ENCODE data around the gene CFAP46.
"Not testable (repeated sequence)": the region's sequence is repeated elsewhere in the genome, so short reads cannot be mapped to it uniquely, and the experiment has no call there.

The CFAP46 gene

GRCh38 chr10:132961787-132962622 is 19.6 kb upstream of the CFAP46 start:
- no CpG with 5 or more reads among the region's 41 CpGs for WGBS (ENCODE audit: insufficient coverage, insufficient read length)
- Histone ChIP-seq H3K27ac (ENCODE audit: low read length) (no peak overlapping the region), H3K36me3 (ENCODE audit: control insufficient read depth, insufficient read depth, low read length) (no peaks in the 10 kb centered on the region), H3K4me3 (ENCODE audit: low read length) (peak overlapping the region; percentile 15; the same call in 1 of the 2 replicates), H3K9me3 (ENCODE audit: control insufficient read depth, insufficient read depth, low read length) (no peaks in the 10 kb centered on the region; the same call in 1 of the 2 replicates), H3K27me3 (ENCODE audit: control insufficient read depth, insufficient read depth, low read length) (no peaks in the 10 kb centered on the region), H3K4me1 (ENCODE audit: control insufficient read depth, insufficient read depth, low read length) (peaks cover 5% of the 10 kb centered on the region)
- peak; percentile 84 for DNase-seq (ENCODE audit: low read depth, low spot score)

- Histone ChIP-seq H3K27me3 (ENCODE audit: control insufficient read depth, insufficient read depth, low read length) (no peaks in the 10 kb centered on the region), H3K4me1 (ENCODE audit: control insufficient read depth, insufficient read depth, low read length) (peaks cover 5% of the 10 kb centered on the region), H3K36me3 (ENCODE audit: control insufficient read depth, insufficient read depth, low read length) (no peaks in the 10 kb centered on the region), H3K9me3 (ENCODE audit: control insufficient read depth, insufficient read depth, low read length) (no peaks in the 10 kb centered on the region; the same call in 1 of the 2 replicates), H3K27ac (ENCODE audit: low read length) (no peak overlapping the region), H3K4me3 (ENCODE audit: low read length) (no peak overlapping the region)
- DNase-seq (ENCODE audit: low read depth, low spot score) = no peak
- no CpG with 5 or more reads among the region's 8 CpGs for WGBS (ENCODE audit: insufficient coverage, insufficient read length)
These were observed 19.0 kb upstream of the CFAP46 start for GRCh38 chr10:132961420-132961786.

GRCh38 chr10:132960631-132961419 is 18.5 kb upstream of the CFAP46 start:
- Histone ChIP-seq H3K36me3 (ENCODE audit: control insufficient read depth, insufficient read depth, low read length) (no peaks in the 10 kb centered on the region), H3K27me3 (ENCODE audit: control insufficient read depth, insufficient read depth, low read length) (no peaks in the 10 kb centered on the region), H3K4me1 (ENCODE audit: control insufficient read depth, insufficient read depth, low read length) (peaks cover 5% of the 10 kb centered on the region), H3K9me3 (ENCODE audit: control insufficient read depth, insufficient read depth, low read length) (no peaks in the 10 kb centered on the region; the same call in 1 of the 2 replicates), H3K27ac (ENCODE audit: low read length) (no peak overlapping the region), H3K4me3 (ENCODE audit: low read length) (no peak overlapping the region; the same call in 1 of the 2 replicates)
- DNase-seq (ENCODE audit: low read depth, low spot score) = no peak
- WGBS (ENCODE audit: insufficient coverage, insufficient read length) = no CpG with 5 or more reads among the region's 42 CpGs

DNA sequence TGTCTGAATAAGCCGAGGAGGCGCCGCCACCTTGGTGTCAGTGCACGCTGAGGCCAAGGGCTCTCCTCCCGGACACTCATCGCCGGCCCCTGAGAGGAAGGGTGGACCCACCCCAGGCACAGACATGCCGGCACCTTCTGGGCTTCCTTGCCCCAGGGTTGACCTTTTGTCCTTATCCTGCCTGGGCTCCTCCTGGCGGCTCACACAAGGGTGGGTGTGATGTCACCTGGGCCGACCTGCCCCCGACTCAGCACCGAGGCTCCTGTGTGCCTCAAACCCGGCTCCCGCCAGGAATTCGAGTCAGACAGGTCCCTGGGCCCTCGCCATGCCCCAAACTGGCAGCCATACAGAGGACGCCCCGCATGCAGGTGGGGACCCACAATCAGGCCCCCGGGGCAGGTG is 17.7 kb upstream of the CFAP46 start:
- no peak overlapping the region for H3K27ac ChIP-seq (ENCODE audit: low read length)
- no peak overlapping the region for H3K4me3 ChIP-seq (ENCODE audit: low read length)
- no peaks in the 10 kb centered on the region for H3K27me3 ChIP-seq (ENCODE audit: control insufficient read depth, insufficient read depth, low read length)
- no peaks in the 10 kb centered on the region for H3K36me3 ChIP-seq (ENCODE audit: control insufficient read depth, insufficient read depth, low read length)
- no peaks in the 10 kb centered on the region for H3K9me3 ChIP-seq (ENCODE audit: control insufficient read depth, insufficient read depth, low read length)
- peaks cover 5% of the 10 kb centered on the region for H3K4me1 ChIP-seq (ENCODE audit: control insufficient read depth, insufficient read depth, low read length)
- no CpG with 5 or more reads among the region's 19 CpGs for WGBS (ENCODE audit: insufficient coverage, insufficient read length)
- no peak for DNase-seq (ENCODE audit: low read depth, low spot score)

DNA sequence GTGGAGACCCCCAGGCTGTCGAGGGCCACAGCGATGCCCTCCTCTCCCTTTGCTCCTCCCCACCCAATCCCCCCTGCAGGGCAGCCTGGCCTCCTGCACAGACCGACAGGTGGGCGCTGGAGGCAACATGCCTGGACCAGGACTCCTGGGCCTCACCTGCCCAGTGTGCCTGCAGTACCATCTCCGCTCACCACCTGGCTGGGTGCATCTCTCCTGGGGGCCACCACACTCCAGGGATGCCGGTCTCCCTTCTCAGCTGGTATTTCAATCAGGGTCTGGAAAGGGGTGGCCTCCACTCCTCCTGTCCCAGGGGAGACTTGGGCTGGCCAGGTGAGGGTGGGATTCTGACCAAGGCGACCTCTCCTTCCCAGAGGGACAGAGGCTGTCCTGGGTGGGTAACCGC is 17.2 kb upstream of the CFAP46 start:
- Histone ChIP-seq H3K9me3 (ENCODE audit: control insufficient read depth, insufficient read depth, low read length) (no peaks in the 10 kb centered on the region), H3K36me3 (ENCODE audit: control insufficient read depth, insufficient read depth, low read length) (no peaks in the 10 kb centered on the region), H3K4me1 (ENCODE audit: control insufficient read depth, insufficient read depth, low read length) (peaks cover 5% of the 10 kb centered on the region), H3K27me3 (ENCODE audit: control insufficient read depth, insufficient read depth, low read length) (no peaks in the 10 kb centered on the region), H3K4me3 (ENCODE audit: low read length) (no peak overlapping the region; the same call in 1 of the 2 replicates), H3K27ac (ENCODE audit: low read length) (no peak overlapping the region)
- WGBS (ENCODE audit: insufficient coverage, insufficient read length) = no CpG with 5 or more reads among the region's 8 CpGs
- no peak for DNase-seq (ENCODE audit: low read depth, low spot score)

GRCh38 chr10:132958883-132959558 is 16.7 kb upstream of the CFAP46 start:
- no peaks in the 10 kb centered on the region for H3K36me3 ChIP-seq (ENCODE audit: control insufficient read depth, insufficient read depth, low read length)
- no CpG with 5 or more reads among the region's 23 CpGs for WGBS (ENCODE audit: insufficient coverage, insufficient read length)
- DNase-seq (ENCODE audit: low read depth, low spot score) = no peak
- no peak overlapping the region for H3K4me3 ChIP-seq (ENCODE audit: low read length)
- peaks cover 5% of the 10 kb centered on the region for H3K4me1 ChIP-seq (ENCODE audit: control insufficient read depth, insufficient read depth, low read length)
- no peaks in the 10 kb centered on the region for H3K9me3 ChIP-seq (ENCODE audit: control insufficient read depth, insufficient read depth, low read length)
- no peak overlapping the region for H3K27ac ChIP-seq (ENCODE audit: low read length)
- H3K27me3 ChIP-seq (ENCODE audit: control insufficient read depth, insufficient read depth, low read length) = no peaks in the 10 kb centered on the region

DNA sequence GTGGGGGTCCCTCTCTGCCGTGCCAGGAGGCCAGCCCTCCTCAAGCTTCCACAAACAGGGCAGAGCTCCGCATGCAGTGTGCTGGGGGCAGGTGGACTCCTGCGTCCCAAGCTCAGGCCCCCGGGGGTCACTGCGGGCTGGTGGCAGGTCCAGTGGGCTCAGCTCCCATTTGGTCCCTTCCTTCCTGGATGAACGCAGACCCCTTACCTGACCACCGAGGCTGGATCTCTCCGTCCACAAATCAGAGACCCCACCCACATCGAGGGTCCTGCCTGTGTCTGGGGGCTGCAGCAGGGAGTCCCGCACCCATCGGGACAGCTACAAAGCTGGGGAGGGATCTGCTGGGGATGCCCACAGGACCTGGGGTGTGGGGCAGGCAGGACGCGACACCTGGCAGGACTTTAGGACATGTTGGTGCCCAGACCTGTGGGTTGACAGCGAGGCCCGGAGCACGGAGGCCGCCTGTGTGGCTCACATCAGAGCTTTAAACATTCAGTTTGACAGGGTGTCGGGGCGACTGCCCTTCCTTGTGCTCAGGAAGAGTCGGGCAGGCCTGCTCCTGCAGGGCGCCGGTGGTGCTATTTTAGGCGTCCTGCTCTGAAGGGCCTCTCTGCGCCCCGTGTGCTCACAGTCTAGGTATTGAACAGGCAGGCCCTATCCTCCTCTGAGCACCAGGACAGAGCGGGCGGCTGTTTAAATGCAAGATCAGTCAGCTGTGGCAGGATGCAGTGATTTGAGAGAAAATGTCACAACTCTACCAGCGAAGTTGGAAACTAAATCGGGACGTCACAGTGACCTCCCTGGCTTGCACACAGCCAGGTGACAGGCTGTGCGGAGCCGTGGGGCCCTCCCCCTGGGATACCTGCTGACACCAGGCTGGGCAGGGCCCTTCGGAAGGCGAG is 15.9 kb upstream of the CFAP46 start:
- H3K4me1 ChIP-seq (ENCODE audit: control insufficient read depth, insufficient read depth, low read length) = peaks cover 5% of the 10 kb centered on the region
- no peaks in the 10 kb centered on the region for H3K36me3 ChIP-seq (ENCODE audit: control insufficient read depth, insufficient read depth, low read length)
- H3K27me3 ChIP-seq (ENCODE audit: control insufficient read depth, insufficient read depth, low read length) = no peaks in the 10 kb centered on the region
- no peak for DNase-seq (ENCODE audit: low read depth, low spot score)
- no peak overlapping the region for H3K4me3 ChIP-seq (ENCODE audit: low read length)
- no peaks in the 10 kb centered on the region for H3K9me3 ChIP-seq (ENCODE audit: control insufficient read depth, insufficient read depth, low read length)
- no peak overlapping the region for H3K27ac ChIP-seq (ENCODE audit: low read length)
- WGBS (ENCODE audit: insufficient coverage, insufficient read length) = no CpG with 5 or more reads among the region's 34 CpGs

- H3K9me3 ChIP-seq (ENCODE audit: control insufficient read depth, insufficient read depth, low read length) = no peaks in the 10 kb centered on the region
- H3K27ac ChIP-seq (ENCODE audit: low read length) = no peak overlapping the region
- no CpG with 5 or more reads among the region's 10 CpGs for WGBS (ENCODE audit: insufficient coverage, insufficient read length)
- H3K4me3 ChIP-seq (ENCODE audit: low read length) = no peak overlapping the region
- peaks cover 5% of the 10 kb centered on the region for H3K4me1 ChIP-seq (ENCODE audit: control insufficient read depth, insufficient read depth, low read length)
- H3K36me3 ChIP-seq (ENCODE audit: control insufficient read depth, insufficient read depth, low read length) = no peaks in the 10 kb centered on the region
- DNase-seq (ENCODE audit: low read depth, low spot score) = no peak
- H3K27me3 ChIP-seq (ENCODE audit: control insufficient read depth, insufficient read depth, low read length) = no peaks in the 10 kb centered on the region
These were observed 14.8 kb upstream of the CFAP46 start for GRCh38 chr10:132957131-132957530.

DNA sequence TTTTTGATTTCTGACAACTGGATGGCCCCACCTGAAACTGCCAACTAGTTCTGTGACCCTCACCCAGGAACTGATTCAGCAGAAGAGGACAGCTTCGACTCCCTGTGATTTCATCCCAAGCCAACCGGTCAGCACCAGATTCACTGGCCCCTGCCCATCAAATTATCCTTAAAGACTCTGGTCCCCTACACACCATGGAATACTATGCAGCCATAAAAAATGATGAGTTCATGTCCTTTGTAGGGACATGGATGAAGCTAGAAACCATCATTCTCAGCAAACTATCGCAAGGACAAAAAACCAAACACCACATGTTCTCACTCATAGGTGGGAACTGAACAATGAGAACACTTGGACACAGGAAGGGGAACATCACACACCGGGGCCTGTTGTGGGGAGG is 13.9 kb upstream of the CFAP46 start:
- H3K27me3 ChIP-seq (ENCODE audit: control insufficient read depth, insufficient read depth, low read length); H3K36me3 ChIP-seq (ENCODE audit: control insufficient read depth, insufficient read depth, low read length); H3K9me3 ChIP-seq (ENCODE audit: control insufficient read depth, insufficient read depth, low read length); H3K4me1 ChIP-seq (ENCODE audit: control insufficient read depth, insufficient read depth, low read length); H3K27ac ChIP-seq (ENCODE audit: low read length); DNase-seq (ENCODE audit: low read depth, low spot score); H3K4me3 ChIP-seq (ENCODE audit: low read length): not testable (repeated sequence)
- no CpG with 5 or more reads among the region's 4 CpGs for WGBS (ENCODE audit: insufficient coverage, insufficient read length)

All from iPS DF 6.9 (cell line).